Brain microvascular endothelial cell (primary cell): Measurements from ENCODE around the gene TMEM185B.

Source experiments
- DNase-seq: peaks from one replicate; pipeline ENCODE4 v3.0.0-alpha.2; 2020
- H3K27ac ChIP-seq: fragments of 250-450 bp; sonication (Bioruptor Pico); 2 replicates; pipeline ENCODE4 v1.5.1; 2020; ENCODE audit warnings: mild to moderate bottlenecking, moderate library complexity
- H3K27me3 ChIP-seq: fragments of 250-450 bp; sonication (Bioruptor Pico); replicated peaks from 2 replicates; pipeline ENCODE4 v1.5.1; 2020; ENCODE audit warnings: mild to moderate bottlenecking
- H3K36me3 ChIP-seq: fragments of 250-450 bp; sonication (Bioruptor Pico); replicated peaks from 2 replicates; pipeline ENCODE4 v1.5.1; 2020; ENCODE audit warnings: mild to moderate bottlenecking
- H3K4me3 ChIP-seq: 2 replicates; pipeline ENCODE4 v1.5.1; 2011; ENCODE audit warnings: low read depth, mild to moderate bottlenecking, control low read depth, low read length, moderate library complexity
- in situ Hi-C: cut with HindIII; loops from 2 replicates; pipeline ENCODE4 v1.10.0; 2017; ENCODE audit warnings: low sequenced_read_pairs, low pct_ligation_motif_present
- TF ChIP-seq, protein P1 (sequence below): IDR thresholded peaks from 2 replicates; pipeline ENCODE4 v1.5.1; 2011; ENCODE audit warnings: low read depth, mild to moderate bottlenecking, moderate library complexity, low read length, control low read depth, inconsistent platforms; ENCODE audit errors: missing control alignments

Gene TMEM185B

DNA sequence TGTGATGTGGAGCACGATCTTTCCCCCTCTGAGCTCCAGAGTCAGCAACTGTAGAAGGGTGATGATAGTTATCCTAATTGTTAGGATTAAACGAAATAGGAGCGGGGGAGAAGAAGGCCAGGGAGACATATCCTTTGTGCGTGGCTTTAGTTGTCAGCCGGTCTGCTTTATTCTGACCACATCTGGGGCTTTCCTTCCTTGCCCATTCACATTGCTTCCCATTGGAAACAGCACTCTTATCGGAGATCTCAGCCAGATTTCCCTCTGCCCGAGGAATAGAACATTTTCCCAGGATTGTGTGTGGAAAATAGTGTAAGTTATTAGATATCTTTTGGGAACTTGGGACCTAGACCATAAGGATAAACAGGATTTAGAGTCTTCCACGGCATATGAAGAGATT, 31.0 kb upstream of the TMEM185B start:
- in situ Hi-C loops, result no loop called here
- H3K27ac ChIP-seq, result no peak overlapping the region
- H3K36me3 ChIP-seq, result no peaks in the 10 kb centered on the region
- no peaks in the 10 kb centered on the region for H3K27me3 ChIP-seq
- peak overlapping the region; percentile 82 for H3K4me3 ChIP-seq
- TF ChIP-seq, protein P1, sequence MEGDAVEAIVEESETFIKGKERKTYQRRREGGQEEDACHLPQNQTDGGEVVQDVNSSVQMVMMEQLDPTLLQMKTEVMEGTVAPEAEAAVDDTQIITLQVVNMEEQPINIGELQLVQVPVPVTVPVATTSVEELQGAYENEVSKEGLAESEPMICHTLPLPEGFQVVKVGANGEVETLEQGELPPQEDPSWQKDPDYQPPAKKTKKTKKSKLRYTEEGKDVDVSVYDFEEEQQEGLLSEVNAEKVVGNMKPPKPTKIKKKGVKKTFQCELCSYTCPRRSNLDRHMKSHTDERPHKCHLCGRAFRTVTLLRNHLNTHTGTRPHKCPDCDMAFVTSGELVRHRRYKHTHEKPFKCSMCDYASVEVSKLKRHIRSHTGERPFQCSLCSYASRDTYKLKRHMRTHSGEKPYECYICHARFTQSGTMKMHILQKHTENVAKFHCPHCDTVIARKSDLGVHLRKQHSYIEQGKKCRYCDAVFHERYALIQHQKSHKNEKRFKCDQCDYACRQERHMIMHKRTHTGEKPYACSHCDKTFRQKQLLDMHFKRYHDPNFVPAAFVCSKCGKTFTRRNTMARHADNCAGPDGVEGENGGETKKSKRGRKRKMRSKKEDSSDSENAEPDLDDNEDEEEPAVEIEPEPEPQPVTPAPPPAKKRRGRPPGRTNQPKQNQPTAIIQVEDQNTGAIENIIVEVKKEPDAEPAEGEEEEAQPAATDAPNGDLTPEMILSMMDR, result no peak
- no peak for DNase-seq

DNA sequence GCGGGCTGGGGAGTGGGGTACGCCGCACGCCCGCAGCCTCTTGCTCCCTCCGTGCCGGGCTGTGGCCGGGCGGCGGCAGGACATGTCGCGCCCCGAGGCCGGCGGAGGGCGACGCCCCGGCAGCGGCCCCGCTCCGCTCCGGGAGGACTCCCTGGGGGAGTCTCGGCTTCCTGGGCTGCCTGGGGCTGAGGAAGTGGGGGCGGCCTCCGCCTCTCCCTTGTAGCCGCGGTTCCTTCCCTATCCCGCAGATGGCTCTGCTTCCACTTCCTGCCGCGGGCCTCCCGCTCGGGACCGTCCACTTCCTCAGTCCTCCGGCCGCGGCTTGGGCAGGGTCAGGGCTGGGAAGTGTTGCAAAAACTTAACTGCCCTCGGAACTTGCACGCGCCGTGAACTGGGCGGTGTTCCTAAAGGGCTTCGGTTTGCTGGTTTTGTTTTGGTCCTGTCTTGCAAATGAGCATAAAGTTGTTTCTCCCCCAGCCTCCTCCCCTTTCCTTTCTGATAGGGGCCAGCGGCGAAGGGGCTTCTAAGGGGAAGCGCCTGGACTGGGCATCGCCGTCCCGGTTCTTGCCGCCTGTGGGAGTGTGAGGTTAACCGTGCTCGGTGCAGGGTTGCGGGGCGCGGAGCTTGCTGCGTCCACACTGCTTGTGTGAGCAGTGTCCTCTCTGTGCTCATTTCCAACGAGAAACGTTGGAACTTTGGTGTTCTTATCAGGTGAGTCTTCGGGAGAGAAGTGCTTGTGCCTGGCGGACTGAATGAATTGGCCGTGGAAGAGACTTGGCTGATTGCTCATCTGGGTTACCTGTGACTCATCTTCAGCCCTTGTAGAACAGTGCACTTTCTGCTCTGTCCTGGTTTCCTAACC, 30.1 kb upstream of the TMEM185B start:
- in situ Hi-C loops, result no loop called here
- TF ChIP-seq, protein P1, result peak; percentile 61
- peak; percentile 58 for DNase-seq
- Histone ChIP-seq H3K36me3 (no peaks in the 10 kb centered on the region), H3K27ac (peak overlapping the region; percentile 47), H3K4me3 (peak overlapping the region; percentile 82), H3K27me3 (no peaks in the 10 kb centered on the region)

DNA sequence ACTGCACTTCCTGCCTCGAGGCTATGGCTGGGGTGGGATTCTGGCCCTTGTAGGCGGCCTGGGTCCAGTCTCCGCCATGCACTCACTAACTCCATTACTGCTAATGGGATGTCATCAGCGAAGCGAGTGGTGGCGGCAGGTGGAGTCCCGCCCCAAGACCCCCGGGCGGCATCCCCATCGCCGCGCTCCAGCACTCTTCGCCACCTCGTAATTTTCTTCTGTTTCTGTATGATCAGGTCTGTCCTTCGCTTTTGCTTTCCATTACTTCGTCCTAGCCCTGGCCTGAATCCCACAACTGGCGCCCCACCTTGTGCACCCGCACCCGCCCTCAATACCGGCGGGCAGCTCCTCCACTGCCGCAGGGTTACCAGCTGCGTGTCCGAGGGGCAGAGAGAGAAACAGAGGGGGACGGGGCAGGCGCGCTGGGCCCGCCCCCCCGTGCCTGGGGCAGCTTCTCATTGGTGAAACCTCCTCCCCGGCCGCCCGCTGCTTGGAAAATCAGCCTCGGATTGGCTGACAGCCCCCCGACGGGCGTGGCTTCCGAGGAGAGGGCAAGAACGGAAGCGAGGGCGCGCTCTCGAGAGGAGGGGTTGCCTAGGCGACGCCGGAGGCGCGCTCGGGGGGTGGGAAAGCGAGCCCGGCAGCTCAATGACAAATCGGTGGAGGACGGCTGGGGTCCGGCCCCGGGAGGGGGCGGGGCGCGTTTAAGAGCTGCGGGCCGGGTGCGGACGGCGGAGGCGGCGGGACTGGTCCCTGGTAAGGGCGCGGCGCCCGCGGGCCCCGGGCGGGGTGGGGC, 29.2 kb upstream of the TMEM185B start, which contains the start of gene RALB:
Gene RALB, plus strand, starts transcription at position 628 of the 796 bp plus-strand sequence. CDS start 25,813 bp downstream, outside the sequence.
- H3K36me3 ChIP-seq, result no peaks in the 10 kb centered on the region
- DNase-seq, result peak; percentile 99
- peak within 1 kb of the TSS; percentile 47 for H3K27ac ChIP-seq
- TF ChIP-seq, protein P1, result no peak
- no peaks in the 10 kb centered on the region for H3K27me3 ChIP-seq
- in situ Hi-C loops, result no loop called here
- peak within 1 kb of the TSS; percentile 82 for H3K4me3 ChIP-seq

DNA sequence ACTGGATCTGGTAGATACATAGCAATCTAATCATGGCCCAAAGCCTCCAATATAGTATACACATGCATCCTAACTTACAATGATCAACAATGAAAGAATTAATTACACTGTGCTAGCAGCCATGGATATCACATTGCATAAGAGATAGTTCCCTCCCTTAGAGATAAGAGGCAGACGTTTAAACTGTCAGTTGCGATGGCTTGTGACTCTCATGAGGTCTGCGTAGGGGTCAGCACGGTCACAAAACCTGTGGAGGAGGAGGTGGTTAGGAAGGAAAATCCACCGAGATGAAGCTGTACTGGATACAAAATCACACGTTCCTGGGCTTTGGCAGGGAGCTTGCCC, 28.7 kb upstream of the TMEM185B start:
- Histone ChIP-seq H3K27me3 (no peaks in the 10 kb centered on the region), H3K27ac (no peak overlapping the region)

DNA sequence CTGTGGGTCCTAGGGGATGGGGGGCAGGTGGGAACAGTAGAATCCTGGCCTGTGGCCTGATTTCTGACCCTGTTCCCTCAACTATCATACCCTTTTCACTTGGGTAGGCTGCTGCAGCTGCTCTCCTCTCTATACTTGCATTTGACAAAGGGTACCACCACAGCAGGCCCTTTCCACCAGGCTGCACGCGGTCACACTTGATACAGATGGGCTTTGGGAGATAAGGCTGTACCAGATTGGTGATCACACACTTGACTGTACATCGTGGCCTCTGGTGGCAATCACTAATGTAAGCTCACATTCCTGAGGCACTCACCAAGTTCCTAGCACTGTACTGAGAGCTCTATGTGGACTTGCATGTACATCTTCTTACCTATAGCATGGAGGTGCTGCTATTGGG, 27.9 kb upstream of the TMEM185B start:
- TF ChIP-seq, protein P1, result no peak
- in situ Hi-C loops, result no loop called here
- no peak overlapping the region for H3K27ac ChIP-seq
- no peak for DNase-seq
- no peaks in the 10 kb centered on the region for H3K27me3 ChIP-seq
- no peak overlapping the region for H3K4me3 ChIP-seq
- no peaks in the 10 kb centered on the region for H3K36me3 ChIP-seq

More for the DNA sequence above, 28.7 kb upstream of the TMEM185B start:
- in situ Hi-C loops, result no loop called here
- no peaks in the 10 kb centered on the region for H3K36me3 ChIP-seq
- no peak for DNase-seq
- peak overlapping the region; percentile 82 for H3K4me3 ChIP-seq
- TF ChIP-seq, protein P1, result no peak
